ENCODE results near the gene CBLC.
A peak's percentile ranks its signal among the peaks of the same experiment; 100 is the strongest.

The CBLC gene

DNA sequence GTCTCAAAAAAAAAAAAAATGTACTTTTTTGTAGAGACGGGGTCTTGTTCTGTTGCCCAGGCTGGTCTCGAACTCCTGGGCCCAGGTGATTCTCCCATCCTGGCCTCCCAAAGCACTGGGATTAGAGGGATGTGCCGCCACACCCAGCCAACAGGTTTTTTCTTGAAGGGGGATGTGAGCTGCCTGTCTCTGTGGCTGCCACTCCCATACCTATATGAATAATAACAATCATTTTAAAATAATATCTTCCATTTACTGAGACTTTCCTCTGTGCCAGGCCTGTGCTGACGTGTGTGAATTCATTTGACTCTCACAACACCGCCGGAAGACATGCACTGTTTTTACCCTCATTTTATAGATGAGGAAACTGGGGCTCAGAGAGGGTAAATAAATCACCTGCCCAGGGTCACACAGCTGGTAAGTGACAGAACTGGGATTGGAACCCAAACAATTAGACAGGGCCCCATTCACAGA lies 36.4 kb upstream of the CBLC start:
- no peak for TF ChIP-seq SIN3A (IDR thresholded peaks at IDR 0.05; ENCODE audit: borderline replicate concordance, insufficient read depth, low read length)
- TF ChIP-seq POLR2AphosphoS5 (IDR thresholded peaks at IDR 0.05; ENCODE audit: low read depth, low read length) = no peak
- TF ChIP-seq TAF1 (IDR thresholded peaks at IDR 0.05; ENCODE audit: borderline replicate concordance, insufficient read depth, low read length) = no peak
- TF ChIP-seq, protein P1, sequence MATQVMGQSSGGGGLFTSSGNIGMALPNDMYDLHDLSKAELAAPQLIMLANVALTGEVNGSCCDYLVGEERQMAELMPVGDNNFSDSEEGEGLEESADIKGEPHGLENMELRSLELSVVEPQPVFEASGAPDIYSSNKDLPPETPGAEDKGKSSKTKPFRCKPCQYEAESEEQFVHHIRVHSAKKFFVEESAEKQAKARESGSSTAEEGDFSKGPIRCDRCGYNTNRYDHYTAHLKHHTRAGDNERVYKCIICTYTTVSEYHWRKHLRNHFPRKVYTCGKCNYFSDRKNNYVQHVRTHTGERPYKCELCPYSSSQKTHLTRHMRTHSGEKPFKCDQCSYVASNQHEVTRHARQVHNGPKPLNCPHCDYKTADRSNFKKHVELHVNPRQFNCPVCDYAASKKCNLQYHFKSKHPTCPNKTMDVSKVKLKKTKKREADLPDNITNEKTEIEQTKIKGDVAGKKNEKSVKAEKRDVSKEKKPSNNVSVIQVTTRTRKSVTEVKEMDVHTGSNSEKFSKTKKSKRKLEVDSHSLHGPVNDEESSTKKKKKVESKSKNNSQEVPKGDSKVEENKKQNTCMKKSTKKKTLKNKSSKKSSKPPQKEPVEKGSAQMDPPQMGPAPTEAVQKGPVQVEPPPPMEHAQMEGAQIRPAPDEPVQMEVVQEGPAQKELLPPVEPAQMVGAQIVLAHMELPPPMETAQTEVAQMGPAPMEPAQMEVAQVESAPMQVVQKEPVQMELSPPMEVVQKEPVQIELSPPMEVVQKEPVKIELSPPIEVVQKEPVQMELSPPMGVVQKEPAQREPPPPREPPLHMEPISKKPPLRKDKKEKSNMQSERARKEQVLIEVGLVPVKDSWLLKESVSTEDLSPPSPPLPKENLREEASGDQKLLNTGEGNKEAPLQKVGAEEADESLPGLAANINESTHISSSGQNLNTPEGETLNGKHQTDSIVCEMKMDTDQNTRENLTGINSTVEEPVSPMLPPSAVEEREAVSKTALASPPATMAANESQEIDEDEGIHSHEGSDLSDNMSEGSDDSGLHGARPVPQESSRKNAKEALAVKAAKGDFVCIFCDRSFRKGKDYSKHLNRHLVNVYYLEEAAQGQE (IDR thresholded peaks at IDR 0.05; ENCODE audit: insufficient read depth in 1 of 2, low read depth in 2 of 2, low read length in 2 of 2) = no peak
- no peak for TF ChIP-seq FOXP2 (optimal IDR thresholded peaks at IDR 0.05; ENCODE audit: borderline replicate concordance, extremely low read depth, extremely low read length, insufficient read depth)

DNA sequence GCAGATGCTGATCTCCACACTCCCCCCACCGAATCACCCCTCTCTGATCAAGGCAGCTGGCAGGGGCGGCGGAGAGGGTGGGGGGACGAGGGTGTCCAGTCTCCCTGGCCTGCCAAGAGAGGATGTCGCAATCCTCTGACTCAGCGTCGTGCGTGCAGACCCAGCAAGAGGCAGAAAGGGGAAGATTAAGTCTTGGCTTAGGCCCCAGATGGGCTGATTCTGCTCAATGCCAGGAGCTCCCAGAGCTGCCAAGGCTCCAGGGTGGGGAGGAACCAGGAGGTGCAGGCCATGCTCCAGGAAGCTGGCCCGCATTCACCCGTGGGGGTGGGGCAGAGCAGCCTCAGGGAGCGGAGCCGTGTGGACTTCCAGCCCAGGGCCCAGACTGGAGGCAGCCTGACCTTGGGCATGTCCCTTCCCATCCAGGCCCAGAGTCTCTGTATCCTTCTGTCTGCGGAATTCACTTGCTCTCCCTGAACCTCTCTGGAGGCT lies 35.8 kb upstream of the CBLC start:
- TF ChIP-seq FOXP2 (optimal IDR thresholded peaks at IDR 0.05; ENCODE audit: borderline replicate concordance, extremely low read depth, extremely low read length, insufficient read depth) = peak; percentile 37
- no peak for TF ChIP-seq TAF1 (IDR thresholded peaks at IDR 0.05; ENCODE audit: borderline replicate concordance, insufficient read depth, low read length)
- TF ChIP-seq, protein P1 (IDR thresholded peaks at IDR 0.05; ENCODE audit: insufficient read depth in 1 of 2, low read depth in 2 of 2, low read length in 2 of 2) = no peak
- no peak for TF ChIP-seq SIN3A (IDR thresholded peaks at IDR 0.05; ENCODE audit: borderline replicate concordance, insufficient read depth, low read length)
- TF ChIP-seq POLR2AphosphoS5 (IDR thresholded peaks at IDR 0.05; ENCODE audit: low read depth, low read length) = peak; percentile 23; the same call in 1 of the 2 replicates

DNA sequence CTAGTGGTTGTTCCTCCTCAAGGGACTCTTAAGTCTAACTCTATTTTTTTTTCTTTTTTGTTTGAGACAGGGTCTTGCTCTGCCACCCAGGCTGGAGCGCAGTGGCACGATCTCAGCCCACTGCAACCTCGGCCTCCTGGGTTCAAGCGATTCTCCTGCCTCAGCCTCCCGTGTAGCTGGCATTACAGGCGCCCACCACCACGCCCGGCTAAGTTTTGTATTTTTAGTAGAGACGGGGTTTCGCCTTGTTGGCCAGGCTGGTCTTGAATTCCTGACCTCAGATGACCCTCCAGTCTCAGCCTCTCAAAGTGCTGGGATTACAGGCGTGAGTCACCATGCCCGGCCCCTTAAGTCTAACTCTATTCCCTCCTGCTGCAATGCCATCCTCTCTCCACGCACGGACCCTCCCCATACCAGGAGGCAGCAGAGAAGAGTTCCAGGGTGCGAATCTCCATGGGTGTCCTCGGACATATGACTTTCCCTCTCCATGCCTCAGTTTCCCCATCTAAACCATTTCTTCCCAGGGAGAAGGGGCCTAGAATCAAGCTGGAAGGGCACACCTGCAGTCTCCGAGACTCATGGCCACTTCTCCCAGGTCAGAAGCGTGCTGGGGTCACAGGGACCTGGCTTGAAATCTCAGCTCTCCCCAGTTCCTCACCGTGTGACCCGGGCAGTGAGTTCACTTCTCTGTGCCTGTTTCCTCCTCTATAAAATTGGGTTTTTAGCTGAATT lies 35.2 kb upstream of the CBLC start:
- TF ChIP-seq FOXP2 (optimal IDR thresholded peaks at IDR 0.05; ENCODE audit: borderline replicate concordance, extremely low read depth, extremely low read length, insufficient read depth) (no peak), SIN3A (IDR thresholded peaks at IDR 0.05; ENCODE audit: borderline replicate concordance, insufficient read depth, low read length) (no peak), POLR2AphosphoS5 (IDR thresholded peaks at IDR 0.05; ENCODE audit: low read depth, low read length) (no peak), TAF1 (IDR thresholded peaks at IDR 0.05; ENCODE audit: borderline replicate concordance, insufficient read depth, low read length) (no peak)
- TF ChIP-seq, protein P1 (IDR thresholded peaks at IDR 0.05; ENCODE audit: insufficient read depth in 1 of 2, low read depth in 2 of 2, low read length in 2 of 2) = no peak

- no peak for TF ChIP-seq FOXP2 (optimal IDR thresholded peaks at IDR 0.05; ENCODE audit: borderline replicate concordance, extremely low read depth, extremely low read length, insufficient read depth)
- peak; percentile 44; the same call in 1 of the 2 replicates for TF ChIP-seq SIN3A (IDR thresholded peaks at IDR 0.05; ENCODE audit: borderline replicate concordance, insufficient read depth, low read length)
- TF ChIP-seq POLR2AphosphoS5 (IDR thresholded peaks at IDR 0.05; ENCODE audit: low read depth, low read length) = no peak
- TF ChIP-seq TAF1 (IDR thresholded peaks at IDR 0.05; ENCODE audit: borderline replicate concordance, insufficient read depth, low read length) = no peak
These were observed 32.8 kb upstream of the CBLC start for GRCh38 chr19:44744871-44745332.

GRCh38 chr19:44745341-44745831 lies 32.3 kb upstream of the CBLC start:
- TF ChIP-seq, protein P1 (IDR thresholded peaks at IDR 0.05; ENCODE audit: insufficient read depth in 1 of 2, low read depth in 2 of 2, low read length in 2 of 2) = 0 out of 4 replicates have a peak, but pooled peaks of 1 of the 2 experiments have one; percentile 5
- no peak for TF ChIP-seq TAF1 (IDR thresholded peaks at IDR 0.05; ENCODE audit: borderline replicate concordance, insufficient read depth, low read length)
- peak; percentile 69; the same call in 1 of the 2 replicates for TF ChIP-seq POLR2AphosphoS5 (IDR thresholded peaks at IDR 0.05; ENCODE audit: low read depth, low read length)
